ENCODE measurements around the gene GIN1. TPM values are rescaled to one million over a fixed set of nuclear protein-coding genes. Genes with fewer than 3 reads are reported as not detected.

Gene GIN1
- polyA plus RNA-seq, 1 donor from 2014 or later = 17.5 TPM

GRCh38 chr5:103098993-103099392 is 20.9 kb downstream of the GIN1 start:
- no peak overlapping the region for H3K9ac ChIP-seq (ENCODE audit: low read length)
- H4K20me1 ChIP-seq (ENCODE audit: insufficient read depth) = no peaks in the 10 kb centered on the region
- H3K4me3 ChIP-seq (ENCODE audit: low read length) = no peak overlapping the region
- no peaks in the 10 kb centered on the region for H3K27me3 ChIP-seq (ENCODE audit: insufficient read depth, low read depth, low read length)
- no peak overlapping the region for H3K27ac ChIP-seq (ENCODE audit: low read length)
- TF ChIP-seq EZH2 (IDR thresholded peaks at IDR 0.05; ENCODE audit: borderline replicate concordance, insufficient read depth, low read length, poor library complexity, severe bottlenecking) (no peak), POLR2AphosphoS5 (IDR thresholded peaks at IDR 0.05) (no peak), TAF1 (IDR thresholded peaks at IDR 0.05; ENCODE audit: low read depth) (no peak), CTCF (IDR thresholded peaks at IDR 0.05; ENCODE audit: poor library complexity, severe bottlenecking) (no peak), REST (IDR thresholded peaks at IDR 0.05; ENCODE audit: borderline replicate concordance) (no peak), SMC3 (conservative IDR thresholded peaks at IDR 0.05; ENCODE audit: poor library complexity) (no peak), RAD21 (conservative IDR thresholded peaks at IDR 0.05) (no peak), EP300 (conservative IDR thresholded peaks at IDR 0.05; ENCODE audit: poor library complexity, severe bottlenecking) (no peak), MXI1 (conservative IDR thresholded peaks at IDR 0.05; ENCODE audit: poor library complexity, severe bottlenecking) (no peak)
- H3F3A ChIP-seq (ENCODE audit: insufficient read depth, low read length, poor library complexity, severe bottlenecking) = no peaks in the 10 kb centered on the region
- H3K36me3 ChIP-seq (ENCODE audit: insufficient read depth, low read length) = peaks cover 5% of the 10 kb centered on the region
- H3K9me3 ChIP-seq (ENCODE audit: low read length) = no peaks in the 10 kb centered on the region
- H3K4me2 ChIP-seq (ENCODE audit: low read length) = no peak overlapping the region
- H3K79me2 ChIP-seq (replicated peaks; ENCODE audit: insufficient read depth, low read length) = no peaks in the 10 kb centered on the region
- no peaks in the 10 kb centered on the region for H3K9me2 ChIP-seq (ENCODE audit: insufficient read depth, low read length)
- no peak overlapping the region for H2AFZ ChIP-seq (ENCODE audit: low read depth, low read length)

- no peak overlapping the region for H3K4me2 ChIP-seq (ENCODE audit: low read length)
- no peak overlapping the region for H3K27ac ChIP-seq (ENCODE audit: low read length)
- H3F3A ChIP-seq (ENCODE audit: insufficient read depth, low read length, poor library complexity, severe bottlenecking) = no peaks in the 10 kb centered on the region
- peaks cover 7% of the 10 kb centered on the region for H3K36me3 ChIP-seq (ENCODE audit: insufficient read depth, low read length)
- no peak overlapping the region for H3K4me3 ChIP-seq (ENCODE audit: low read length)
- H3K27me3 ChIP-seq (ENCODE audit: insufficient read depth, low read depth, low read length) = no peaks in the 10 kb centered on the region
- no peaks in the 10 kb centered on the region for H3K9me3 ChIP-seq (ENCODE audit: low read length)
- no peaks in the 10 kb centered on the region for H4K20me1 ChIP-seq (ENCODE audit: insufficient read depth)
- no peak overlapping the region for H3K9ac ChIP-seq (ENCODE audit: low read length)
- H3K79me2 ChIP-seq (replicated peaks; ENCODE audit: insufficient read depth, low read length) = no peaks in the 10 kb centered on the region
- no peak overlapping the region for H2AFZ ChIP-seq (ENCODE audit: low read depth, low read length)
- TF ChIP-seq EZH2 (IDR thresholded peaks at IDR 0.05; ENCODE audit: borderline replicate concordance, insufficient read depth, low read length, poor library complexity, severe bottlenecking) = no peak
- TF ChIP-seq POLR2AphosphoS5 (IDR thresholded peaks at IDR 0.05) = no peak
- no peak for TF ChIP-seq SMC3 (conservative IDR thresholded peaks at IDR 0.05; ENCODE audit: poor library complexity)
- TF ChIP-seq CTCF (IDR thresholded peaks at IDR 0.05; ENCODE audit: poor library complexity, severe bottlenecking) = no peak
- TF ChIP-seq REST (IDR thresholded peaks at IDR 0.05; ENCODE audit: borderline replicate concordance) = no peak
- TF ChIP-seq TAF1 (IDR thresholded peaks at IDR 0.05; ENCODE audit: low read depth) = no peak
- no peak for TF ChIP-seq MXI1 (conservative IDR thresholded peaks at IDR 0.05; ENCODE audit: poor library complexity, severe bottlenecking)
- TF ChIP-seq EP300 (conservative IDR thresholded peaks at IDR 0.05; ENCODE audit: poor library complexity, severe bottlenecking) = no peak
- no peak for TF ChIP-seq RAD21 (conservative IDR thresholded peaks at IDR 0.05)
- no peaks in the 10 kb centered on the region for H3K9me2 ChIP-seq (ENCODE audit: insufficient read depth, low read length)
Measured at GRCh38 chr5:103094737-103095136, 25.2 kb downstream of the GIN1 start.
